HG02884 (cell line): ENCODE results near the gene KLF13.

Source experiments
- ATAC-seq: cut with Tn5 transposase; IDR thresholded peaks from one replicate; pipeline ENCODE4 v1.9.1; 2021; ENCODE audit warnings: mild to moderate bottlenecking, moderate library complexity; ENCODE audit not compliant: unreplicated experiment

KLF13 gene

GRCh38 chr15:31397851-31398661, 71.4 kb downstream of the KLF13 start:
- no peak for ATAC-seq

- ATAC-seq: no peak
Observed at GRCh38 chr15:31398677-31399301, 72.2 kb downstream of the KLF13 start.

GRCh38 chr15:31399544-31400171, 73.0 kb downstream of the KLF13 start:
- ATAC-seq: no peak

- ATAC-seq: no peak
Observed at GRCh38 chr15:31400222-31400927, 73.7 kb downstream of the KLF13 start.

GRCh38 chr15:31401282-31401681, 74.6 kb downstream of the KLF13 start:
- ATAC-seq: no peak

GRCh38 chr15:31402003-31402402, 75.4 kb downstream of the KLF13 start:
- no peak for ATAC-seq

GRCh38 chr15:31402511-31403056, 75.9 kb downstream of the KLF13 start:
- ATAC-seq: no peak

- no peak for ATAC-seq
Observed at GRCh38 chr15:31403096-31403495, 76.5 kb downstream of the KLF13 start.

- ATAC-seq: no peak
Observed at GRCh38 chr15:31403606-31404005, 77.0 kb downstream of the KLF13 start.

- no peak for ATAC-seq
Observed at GRCh38 chr15:31404345-31404744, 77.7 kb downstream of the KLF13 start.

- ATAC-seq: no peak
Observed at GRCh38 chr15:31405200-31405920, 78.7 kb downstream of the KLF13 start.

- no peak for ATAC-seq
Observed at GRCh38 chr15:31407376-31407775, 80.7 kb downstream of the KLF13 start.

GRCh38 chr15:31407851-31408250, 81.2 kb downstream of the KLF13 start:
- ATAC-seq: no peak

- ATAC-seq: no peak
Observed at GRCh38 chr15:31408724-31409123, 82.1 kb downstream of the KLF13 start.

GRCh38 chr15:31409171-31409570, 82.5 kb downstream of the KLF13 start:
- no peak for ATAC-seq

GRCh38 chr15:31412824-31413223, 86.2 kb downstream of the KLF13 start:
- no peak for ATAC-seq

- no peak for ATAC-seq
Observed at GRCh38 chr15:31415201-31415600, 88.6 kb downstream of the KLF13 start.

GRCh38 chr15:31419820-31420219, 93.2 kb downstream of the KLF13 start:
- ATAC-seq: no peak

GRCh38 chr15:31427411-31427810, 100.8 kb downstream of the KLF13 start:
- ATAC-seq: no peak
